ENCODE data around the gene KAT8.

GRCh38 chr16:31108794-31109558 lies 8.5 kb upstream of the KAT8 start:
- TF ChIP-seq EZH2 (IDR thresholded peaks at IDR 0.05) = no peak
- no peak for TF ChIP-seq CTCF (IDR thresholded peaks at IDR 0.05 in 2 of 3, conservative IDR thresholded peaks at IDR 0.05 in 1 of 3; ENCODE audit: borderline replicate concordance in 1 of 3, insufficient read depth in 1 of 3, low read depth in 2 of 3, low read length in 2 of 3)
- no peak for TF ChIP-seq ZNF274 (IDR thresholded peaks at IDR 0.05; ENCODE audit: low read depth, low read length)
- TF ChIP-seq EZH2phosphoT487 (IDR thresholded peaks at IDR 0.05; ENCODE audit: borderline replicate concordance) = no peak
- TF ChIP-seq JUND (IDR thresholded peaks at IDR 0.05) = no peak
- TF ChIP-seq SRF (IDR thresholded peaks at IDR 0.05; ENCODE audit: low read depth) = no peak
- TF ChIP-seq POLR2A (IDR thresholded peaks at IDR 0.05; ENCODE audit: borderline replicate concordance, extremely low read depth, insufficient read depth, insufficient read length) = no peak
- TF ChIP-seq POLR2AphosphoS5 (IDR thresholded peaks at IDR 0.05; ENCODE audit: low read depth, low read length) = no peak
- no peak for TF ChIP-seq YY1 (IDR thresholded peaks at IDR 0.05; ENCODE audit: extremely low read depth, insufficient replicate concordance, low read depth, low read length)
